Measurements from ENCODE around the gene MARCHF10.
"Not testable (repeated sequence)": the region's sequence is repeated elsewhere in the genome, so short reads cannot be mapped to it uniquely, and the experiment has no call there.

Gene MARCHF10

DNA sequence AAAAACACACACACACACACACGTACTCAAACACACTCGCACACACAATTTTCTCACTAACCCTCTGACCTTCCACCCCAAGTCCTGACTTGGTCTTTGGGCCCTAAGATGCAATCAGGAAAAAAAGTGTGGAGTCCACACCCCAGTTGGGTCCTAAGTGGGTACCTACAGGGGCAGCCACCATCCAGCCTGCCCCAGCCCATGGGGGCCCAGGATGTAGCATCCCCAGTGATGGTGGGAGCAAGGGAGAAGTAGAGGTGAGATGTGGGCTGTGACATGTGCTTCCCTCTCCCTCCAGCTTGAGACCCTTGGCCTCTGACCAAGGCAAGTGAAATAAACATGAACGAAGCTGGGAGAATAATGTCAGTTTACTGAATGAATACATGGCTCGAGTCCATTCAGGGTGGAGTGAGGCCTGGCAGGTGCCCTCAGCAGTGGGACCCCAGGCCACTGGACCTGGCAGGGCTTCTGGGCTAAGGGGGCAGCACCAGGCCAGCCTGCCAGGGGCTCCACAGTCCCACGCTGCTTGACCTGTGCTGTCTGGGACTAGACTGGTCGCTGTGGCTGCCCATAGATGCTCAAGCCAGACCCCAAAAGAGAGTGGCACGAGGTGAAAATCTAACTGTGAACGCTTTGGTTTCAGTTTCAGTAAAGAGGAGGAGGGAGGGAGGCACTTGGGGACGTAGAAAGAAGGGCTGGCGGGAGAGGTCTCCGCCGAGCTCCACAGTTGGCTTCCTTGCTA is 107.0 kb downstream of the MARCHF10 start:
- TF ChIP-seq, protein P1, sequence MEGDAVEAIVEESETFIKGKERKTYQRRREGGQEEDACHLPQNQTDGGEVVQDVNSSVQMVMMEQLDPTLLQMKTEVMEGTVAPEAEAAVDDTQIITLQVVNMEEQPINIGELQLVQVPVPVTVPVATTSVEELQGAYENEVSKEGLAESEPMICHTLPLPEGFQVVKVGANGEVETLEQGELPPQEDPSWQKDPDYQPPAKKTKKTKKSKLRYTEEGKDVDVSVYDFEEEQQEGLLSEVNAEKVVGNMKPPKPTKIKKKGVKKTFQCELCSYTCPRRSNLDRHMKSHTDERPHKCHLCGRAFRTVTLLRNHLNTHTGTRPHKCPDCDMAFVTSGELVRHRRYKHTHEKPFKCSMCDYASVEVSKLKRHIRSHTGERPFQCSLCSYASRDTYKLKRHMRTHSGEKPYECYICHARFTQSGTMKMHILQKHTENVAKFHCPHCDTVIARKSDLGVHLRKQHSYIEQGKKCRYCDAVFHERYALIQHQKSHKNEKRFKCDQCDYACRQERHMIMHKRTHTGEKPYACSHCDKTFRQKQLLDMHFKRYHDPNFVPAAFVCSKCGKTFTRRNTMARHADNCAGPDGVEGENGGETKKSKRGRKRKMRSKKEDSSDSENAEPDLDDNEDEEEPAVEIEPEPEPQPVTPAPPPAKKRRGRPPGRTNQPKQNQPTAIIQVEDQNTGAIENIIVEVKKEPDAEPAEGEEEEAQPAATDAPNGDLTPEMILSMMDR (IDR thresholded peaks at IDR 0.05; ENCODE audit: poor library complexity, severe bottlenecking), result no peak
- Histone ChIP-seq H3K36me3 (ENCODE audit: low read depth) (no peaks in the 10 kb centered on the region), H3K4me1 (ENCODE audit: insufficient read depth, poor library complexity, severe bottlenecking) (peaks cover 23% of the 10 kb centered on the region), H3K27ac (ENCODE audit: poor library complexity, severe bottlenecking) (no peak overlapping the region), H3K4me3 (ENCODE audit: severe bottlenecking) (no peak overlapping the region), H3K27me3 (ENCODE audit: insufficient read depth, poor library complexity, severe bottlenecking) (no peaks in the 10 kb centered on the region), H3K9me3 (ENCODE audit: severe bottlenecking) (no peaks in the 10 kb centered on the region)
- ATAC-seq (ENCODE audit: low read depth), result no peak
- DNase-seq (ENCODE audit: low spot score), result peak; percentile 52

DNA sequence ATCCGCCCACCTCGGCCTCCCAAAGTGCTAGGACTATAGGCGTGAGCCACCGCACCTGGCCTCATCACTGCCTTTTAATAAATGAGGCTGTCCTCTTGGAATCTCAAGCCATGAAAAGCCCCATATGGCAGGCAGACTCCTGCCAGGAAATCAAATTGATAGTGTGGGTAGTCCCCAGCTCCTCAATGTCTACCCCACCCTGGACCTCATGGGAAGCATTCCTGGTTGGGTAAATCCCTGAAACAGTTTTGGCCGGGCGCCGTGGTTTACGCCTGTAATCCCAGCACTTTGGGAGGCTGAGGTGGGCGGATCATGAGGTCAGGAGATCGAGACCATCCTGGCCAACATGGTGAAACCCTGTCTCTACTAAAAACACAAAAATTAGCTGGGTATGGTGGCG is 109.7 kb downstream of the MARCHF10 start:
- DNase-seq (ENCODE audit: low spot score), result peak; percentile 31
- peaks cover 15% of the 10 kb centered on the region for H3K4me1 ChIP-seq (ENCODE audit: insufficient read depth, poor library complexity, severe bottlenecking)
- not testable (repeated sequence) for H3K27ac ChIP-seq (ENCODE audit: poor library complexity, severe bottlenecking); ATAC-seq (ENCODE audit: low read depth); H3K27me3 ChIP-seq (ENCODE audit: insufficient read depth, poor library complexity, severe bottlenecking); H3K4me3 ChIP-seq (ENCODE audit: severe bottlenecking); H3K36me3 ChIP-seq (ENCODE audit: low read depth); H3K9me3 ChIP-seq (ENCODE audit: severe bottlenecking)

DNA sequence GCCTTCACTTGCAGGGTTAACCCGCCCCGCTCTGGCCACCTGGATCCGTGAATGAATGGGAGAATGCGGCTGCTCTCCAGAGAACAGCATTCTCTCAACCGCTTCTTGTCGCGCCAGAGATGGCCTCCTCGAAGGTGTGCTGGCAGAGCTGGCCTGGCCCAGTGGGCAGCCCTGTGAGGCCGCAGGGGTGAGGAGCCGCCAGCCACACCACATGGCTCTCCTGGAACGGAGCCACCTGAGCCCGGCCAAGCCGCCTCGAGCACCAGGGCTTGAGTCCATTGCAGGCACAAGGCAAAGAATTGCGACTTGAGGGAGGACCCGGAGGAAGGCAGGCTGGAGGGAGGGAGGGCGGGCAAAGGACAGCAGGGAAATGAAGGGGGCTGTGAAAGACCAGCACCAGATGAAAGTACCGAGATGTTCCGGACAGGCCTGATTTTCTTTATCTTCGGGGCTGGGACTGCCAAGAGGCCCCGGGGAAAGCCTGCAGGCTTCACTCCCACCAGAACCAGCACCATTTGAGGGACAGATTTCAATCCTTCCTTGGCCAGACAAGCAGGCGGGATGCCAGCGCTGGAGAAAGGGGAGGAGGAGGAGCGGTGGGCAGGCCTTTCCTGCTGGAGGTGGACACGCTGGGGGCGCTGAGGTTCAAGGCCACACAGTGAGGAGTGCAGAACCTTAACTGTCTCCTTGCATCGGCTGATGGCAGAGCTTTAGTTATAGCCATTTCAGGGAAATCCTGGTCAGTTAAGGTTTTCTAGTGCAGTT is 111.2 kb downstream of the MARCHF10 start:
- ATAC-seq (ENCODE audit: low read depth), result no peak
- H3K4me3 ChIP-seq (ENCODE audit: severe bottlenecking), result no peak overlapping the region
- no peaks in the 10 kb centered on the region for H3K27me3 ChIP-seq (ENCODE audit: insufficient read depth, poor library complexity, severe bottlenecking)
- TF ChIP-seq, protein P1 (IDR thresholded peaks at IDR 0.05; ENCODE audit: poor library complexity, severe bottlenecking), result no peak
- H3K27ac ChIP-seq (ENCODE audit: poor library complexity, severe bottlenecking), result no peak overlapping the region
- H3K4me1 ChIP-seq (ENCODE audit: insufficient read depth, poor library complexity, severe bottlenecking), result peaks cover 7% of the 10 kb centered on the region
- H3K9me3 ChIP-seq (ENCODE audit: severe bottlenecking), result no peaks in the 10 kb centered on the region
- H3K36me3 ChIP-seq (ENCODE audit: low read depth), result no peaks in the 10 kb centered on the region
- peak; percentile 47 for DNase-seq (ENCODE audit: low spot score)

DNA sequence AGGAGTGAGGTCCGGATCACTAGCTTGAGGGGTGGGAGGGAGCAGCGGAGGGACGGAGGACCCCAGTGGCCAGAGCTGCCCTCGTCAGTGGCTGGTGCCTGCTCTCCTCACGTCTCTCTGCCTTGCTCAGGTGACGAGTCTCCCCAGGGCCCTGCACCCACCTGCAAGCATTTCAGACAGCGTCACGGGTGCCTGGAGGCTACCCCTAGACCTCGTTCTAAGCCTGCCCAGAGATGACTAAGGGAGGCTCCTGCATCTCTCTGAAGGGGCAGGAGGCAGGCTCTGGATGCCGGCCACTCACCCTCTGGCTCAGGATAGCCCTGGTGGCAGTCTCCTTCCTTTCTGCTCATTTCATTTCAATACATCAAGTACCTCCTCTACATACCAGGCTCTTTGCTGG is 111.9 kb downstream of the MARCHF10 start:
- TF ChIP-seq, protein P1 (IDR thresholded peaks at IDR 0.05; ENCODE audit: poor library complexity, severe bottlenecking), result no peak
- DNase-seq (ENCODE audit: low spot score), result no peak
- H3K4me1 ChIP-seq (ENCODE audit: insufficient read depth, poor library complexity, severe bottlenecking), result peaks cover 7% of the 10 kb centered on the region
- peak; percentile 4; the same call in 1 of the 3 replicates for ATAC-seq (ENCODE audit: low read depth)
- no peaks in the 10 kb centered on the region for H3K9me3 ChIP-seq (ENCODE audit: severe bottlenecking)
- no peaks in the 10 kb centered on the region for H3K36me3 ChIP-seq (ENCODE audit: low read depth)
- no peak overlapping the region for H3K4me3 ChIP-seq (ENCODE audit: severe bottlenecking)
- H3K27me3 ChIP-seq (ENCODE audit: insufficient read depth, poor library complexity, severe bottlenecking), result no peaks in the 10 kb centered on the region
- no peak overlapping the region for H3K27ac ChIP-seq (ENCODE audit: poor library complexity, severe bottlenecking)

DNA sequence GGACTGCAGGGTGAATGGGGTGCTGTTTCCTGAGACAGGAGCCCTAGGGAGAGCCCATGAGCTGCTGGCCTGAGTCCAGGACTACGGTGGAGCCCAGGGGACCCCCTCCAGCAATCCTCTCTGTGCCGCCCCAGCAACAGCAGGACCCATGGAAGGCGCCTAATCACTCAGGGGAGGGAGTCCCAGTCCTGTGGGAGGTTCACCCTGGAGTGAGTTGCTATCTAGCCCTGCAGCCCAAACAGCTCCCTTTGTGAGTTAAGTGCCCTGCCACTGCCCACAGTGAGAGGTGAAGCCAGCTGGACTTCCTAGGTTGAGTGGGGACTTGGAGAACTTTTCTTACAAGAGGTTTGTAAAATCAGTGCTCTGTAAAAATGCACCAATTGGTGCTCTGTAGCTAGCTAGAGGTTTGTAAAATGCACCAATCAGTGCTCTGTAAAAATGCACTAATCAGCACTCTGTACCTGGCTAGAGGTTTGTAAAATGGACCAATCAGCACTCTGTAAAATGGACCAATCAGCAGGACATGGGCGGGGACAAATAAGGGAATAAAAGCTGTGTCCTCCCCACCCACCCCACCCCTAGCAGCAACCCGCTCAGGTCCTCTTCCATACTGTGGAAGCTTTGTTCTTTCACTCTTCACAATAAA is 112.9 kb downstream of the MARCHF10 start:
- H3K27me3 ChIP-seq (ENCODE audit: insufficient read depth, poor library complexity, severe bottlenecking); ATAC-seq (ENCODE audit: low read depth); H3K4me3 ChIP-seq (ENCODE audit: severe bottlenecking); H3K36me3 ChIP-seq (ENCODE audit: low read depth); H3K9me3 ChIP-seq (ENCODE audit: severe bottlenecking); H3K4me1 ChIP-seq (ENCODE audit: insufficient read depth, poor library complexity, severe bottlenecking); DNase-seq (ENCODE audit: low spot score): not testable (repeated sequence)
- H3K27ac ChIP-seq (ENCODE audit: poor library complexity, severe bottlenecking), result peak overlapping the region; percentile 26

Measured in RWPE2 (cell line).